GM19372 (cell line): ENCODE results near the gene HGFAC.
"Not testable (repeated sequence)": the region's sequence is repeated elsewhere in the genome, so short reads cannot be mapped to it uniquely, and the experiment has no call there.

Source experiments
- ATAC-seq: cut with Tn5 transposase; IDR thresholded peaks from one replicate; pipeline ENCODE4 v1.9.1; 2021; ENCODE audit warnings: mild to moderate bottlenecking, low read depth, moderate library complexity; ENCODE audit not compliant: unreplicated experiment

The HGFAC gene

DNA sequence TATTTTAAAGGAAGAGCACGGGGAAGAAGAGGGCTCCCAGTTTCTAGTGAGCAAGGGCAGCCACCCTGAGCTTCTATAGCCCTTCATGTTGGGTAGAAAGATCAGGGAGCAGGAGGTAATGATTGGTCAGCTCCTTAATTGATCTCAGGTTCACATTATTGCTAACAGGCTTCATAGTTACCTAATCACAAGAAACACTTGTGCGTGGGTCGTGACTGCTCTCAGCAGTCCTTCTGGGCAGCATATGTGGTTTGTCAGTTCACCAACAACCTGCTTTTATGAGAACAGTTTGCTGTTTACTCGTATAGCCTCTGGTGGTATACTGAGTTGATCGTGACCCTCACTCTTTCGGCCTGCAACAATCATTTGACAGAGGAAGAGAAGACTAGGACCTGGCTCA lies 16.6 kb downstream of the HGFAC start:
- ATAC-seq: no peak

DNA sequence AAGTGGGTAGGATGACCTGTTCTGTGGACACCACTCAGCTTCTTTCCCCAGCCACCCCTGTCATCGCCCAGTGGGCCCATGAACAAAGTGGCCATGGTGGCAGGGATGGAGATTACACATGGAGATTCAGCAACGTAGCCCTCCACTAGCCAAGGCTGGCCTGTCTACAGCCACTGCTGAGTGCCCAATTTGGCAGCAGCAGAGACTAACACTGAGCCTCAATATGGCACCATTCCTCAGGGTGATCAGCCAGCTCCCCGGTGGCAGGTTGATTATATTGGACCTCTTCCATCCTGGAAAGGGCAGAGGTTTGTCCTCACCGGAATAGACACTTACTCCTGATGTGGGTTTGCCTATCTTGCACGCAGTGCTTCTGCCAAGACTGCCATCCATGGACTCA lies 17.4 kb downstream of the HGFAC start:
- ATAC-seq: not testable (repeated sequence)

DNA sequence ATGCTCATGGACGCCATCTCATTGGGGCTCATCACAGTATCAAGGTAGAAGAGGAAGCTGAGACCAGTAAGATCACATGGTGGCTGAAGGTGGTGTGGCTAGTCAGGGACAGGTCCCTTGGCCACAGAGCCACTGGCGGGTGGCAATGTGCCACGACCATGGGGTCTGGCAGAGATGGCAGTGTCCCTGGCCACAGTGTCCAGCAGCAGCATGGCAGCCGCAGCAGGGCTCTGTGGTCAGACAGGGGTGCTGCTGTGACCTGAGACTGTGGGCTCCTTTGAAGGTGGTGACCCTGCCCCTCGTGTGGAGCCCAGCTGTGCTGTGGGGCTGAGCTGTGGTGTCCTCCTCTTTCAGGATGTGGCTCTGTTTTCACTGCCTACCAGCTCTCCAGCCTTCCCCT lies 19.2 kb downstream of the HGFAC start:
- no peak for ATAC-seq

DNA sequence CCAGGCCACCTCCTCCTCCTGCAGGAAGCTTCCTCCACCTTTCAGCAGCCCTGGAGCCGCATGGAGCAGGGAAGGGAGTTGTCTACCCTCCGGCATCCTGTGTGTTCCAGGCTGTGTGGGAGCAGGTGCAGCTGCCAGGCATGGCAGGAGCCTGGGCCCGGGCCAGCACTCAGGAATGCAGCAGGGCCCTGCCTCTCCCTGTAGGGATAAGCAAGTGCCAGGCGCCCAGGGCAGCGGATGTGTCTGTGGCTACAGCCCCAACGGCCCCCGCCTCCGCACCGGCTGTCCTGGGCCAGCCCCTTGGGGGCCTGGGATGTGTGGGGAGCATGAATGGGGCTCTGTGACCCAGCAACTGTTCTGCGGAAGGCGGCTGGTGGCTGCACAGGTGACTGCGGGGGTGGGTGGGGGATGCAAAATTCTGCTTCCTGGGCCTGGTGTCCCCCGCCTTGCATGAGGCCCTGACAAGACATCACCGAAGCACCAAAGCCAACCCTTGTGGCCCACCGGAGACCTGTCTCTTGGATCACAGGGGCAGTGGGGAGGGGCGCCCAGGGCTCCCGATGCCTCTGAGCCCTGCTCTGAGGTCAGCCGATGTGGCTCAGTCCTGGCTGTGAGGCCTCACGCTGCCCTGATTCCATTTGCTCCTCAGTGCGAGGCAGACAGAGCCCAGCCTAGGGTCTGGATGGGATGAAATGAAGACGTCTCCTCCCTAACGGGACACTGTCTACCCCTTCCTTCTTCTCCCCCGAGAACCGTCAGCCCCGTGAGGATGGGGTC lies 19.9 kb downstream of the HGFAC start:
- peak; percentile 54 for ATAC-seq

DNA sequence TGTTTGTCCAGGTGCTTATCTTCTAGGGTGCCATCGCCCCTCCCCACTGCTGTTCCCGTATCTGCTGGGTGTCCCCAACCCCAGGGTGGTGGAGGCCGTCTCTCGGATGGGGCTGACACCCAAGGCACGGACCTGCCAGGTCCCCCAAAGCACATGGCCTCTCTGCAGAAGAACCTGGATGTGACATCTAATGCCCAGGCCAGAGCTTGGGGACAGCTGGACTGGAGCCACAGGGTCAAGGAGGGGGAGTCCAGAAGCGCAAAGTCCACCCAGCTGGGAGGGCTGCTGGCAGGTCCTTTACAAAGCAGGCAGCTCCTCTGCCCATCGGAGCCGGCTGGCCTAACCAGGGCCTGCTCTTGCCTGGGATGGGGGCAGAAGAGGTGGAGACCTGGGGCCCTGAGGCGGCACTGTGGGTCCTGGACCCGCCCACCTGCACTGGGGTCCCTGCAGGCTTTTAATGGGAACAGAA lies 20.6 kb downstream of the HGFAC start:
- ATAC-seq: no peak

DNA sequence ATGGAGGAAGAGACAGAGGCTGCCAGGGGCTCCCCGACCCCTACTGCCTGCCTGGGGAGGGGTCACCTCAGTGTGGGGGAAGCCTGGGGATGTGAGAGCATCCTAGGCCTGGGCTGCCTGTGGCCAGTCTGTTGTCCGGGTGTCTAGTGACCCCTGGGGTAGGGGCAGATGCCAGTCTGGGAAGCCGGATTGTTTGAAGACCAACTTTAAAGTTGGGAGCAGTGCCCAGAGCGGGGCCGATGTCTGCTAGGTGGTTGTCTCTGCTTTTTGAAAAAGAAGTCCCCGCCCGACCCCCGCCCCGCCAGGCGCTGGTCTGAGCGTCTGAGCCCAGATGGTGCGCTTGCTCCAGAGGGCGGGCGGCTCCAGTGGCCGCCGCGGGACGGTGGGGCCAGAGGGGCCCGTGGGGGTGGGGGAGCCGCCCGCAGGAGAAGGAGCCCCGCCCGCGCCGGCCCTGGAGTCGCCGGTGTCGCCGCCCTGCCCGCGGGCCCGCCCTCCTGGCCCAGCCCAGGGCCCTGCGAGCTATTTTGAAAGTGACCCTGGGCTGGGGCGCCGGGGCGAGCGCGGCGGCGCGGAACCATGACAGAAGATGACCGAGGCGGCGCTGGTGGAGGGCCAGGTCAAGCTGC lies 21.1 kb downstream of the HGFAC start, which contains the start of gene DOK7:
Gene DOK7, plus strand, starts transcription at position 517 of the 626 bp plus-strand sequence. Its CDS starts 70 bp downstream, at position 587.
- ATAC-seq: no peak

DNA sequence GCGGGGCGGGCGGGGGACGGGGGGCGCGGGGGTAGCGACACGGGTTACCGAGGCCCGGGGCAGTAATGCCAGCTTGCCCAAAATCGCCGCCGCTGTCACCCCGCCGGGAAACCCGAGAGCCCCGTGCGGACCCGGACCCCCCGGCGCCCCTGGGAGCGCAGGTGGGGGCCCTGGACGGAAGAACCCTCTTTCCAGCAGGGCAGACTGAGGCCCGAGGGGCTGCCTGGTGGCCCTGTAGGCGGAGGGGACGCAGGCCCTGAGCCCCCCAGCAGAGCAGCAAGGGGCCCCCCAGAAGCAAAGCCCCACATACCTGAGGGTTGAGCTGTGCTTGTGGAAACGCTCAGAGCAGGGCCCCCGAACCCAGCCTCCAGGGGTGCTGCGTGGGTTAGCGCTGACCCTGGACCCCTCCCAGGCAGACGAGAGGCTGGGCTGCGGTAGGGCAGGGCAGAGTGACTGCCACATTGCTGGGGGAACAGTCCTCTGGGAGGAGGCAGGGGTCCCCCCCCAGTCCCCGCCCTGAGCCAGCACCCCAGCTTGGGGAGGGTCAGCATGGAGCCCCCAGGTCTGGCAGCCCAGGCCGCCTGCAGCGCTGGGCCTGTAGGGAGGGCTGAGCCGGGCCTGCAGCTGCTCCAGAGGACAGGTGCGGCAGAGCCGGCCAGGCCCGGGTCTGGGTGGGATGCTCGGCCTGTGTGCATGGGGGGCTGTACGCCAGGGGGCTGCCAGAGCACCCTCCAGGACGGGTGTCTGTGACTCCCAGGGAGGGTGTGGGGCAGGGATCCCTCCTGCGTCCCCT lies 22.0 kb downstream of the HGFAC start:
- ATAC-seq: no peak

DNA sequence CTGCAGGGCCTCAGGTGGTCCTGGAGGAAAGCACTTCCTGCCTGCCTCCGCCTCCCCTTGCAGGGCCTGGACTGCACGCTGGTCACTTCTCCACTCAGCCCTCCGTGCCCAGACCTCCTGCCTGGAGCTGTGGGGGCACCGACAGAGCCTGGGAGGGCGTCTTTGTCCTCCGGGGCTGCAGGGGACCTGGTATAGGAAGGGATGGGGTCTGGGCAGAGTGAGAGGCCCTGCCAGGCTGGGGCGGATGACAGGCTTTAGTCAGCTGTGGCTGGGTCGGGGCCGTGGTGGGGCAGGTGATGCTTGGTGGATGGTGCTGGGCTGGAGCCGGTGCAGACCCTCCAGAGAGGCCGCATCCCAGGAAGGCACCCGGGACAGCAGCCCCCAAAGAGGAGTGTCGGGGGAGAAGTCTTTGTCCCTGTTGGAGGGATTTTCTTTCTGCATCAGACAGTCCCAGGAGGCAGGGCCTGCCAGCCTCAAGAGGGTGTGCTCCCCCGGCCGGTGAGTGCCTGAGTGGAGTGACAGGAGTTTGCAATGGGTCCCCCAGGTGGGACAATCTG lies 22.7 kb downstream of the HGFAC start:
- no peak for ATAC-seq

DNA sequence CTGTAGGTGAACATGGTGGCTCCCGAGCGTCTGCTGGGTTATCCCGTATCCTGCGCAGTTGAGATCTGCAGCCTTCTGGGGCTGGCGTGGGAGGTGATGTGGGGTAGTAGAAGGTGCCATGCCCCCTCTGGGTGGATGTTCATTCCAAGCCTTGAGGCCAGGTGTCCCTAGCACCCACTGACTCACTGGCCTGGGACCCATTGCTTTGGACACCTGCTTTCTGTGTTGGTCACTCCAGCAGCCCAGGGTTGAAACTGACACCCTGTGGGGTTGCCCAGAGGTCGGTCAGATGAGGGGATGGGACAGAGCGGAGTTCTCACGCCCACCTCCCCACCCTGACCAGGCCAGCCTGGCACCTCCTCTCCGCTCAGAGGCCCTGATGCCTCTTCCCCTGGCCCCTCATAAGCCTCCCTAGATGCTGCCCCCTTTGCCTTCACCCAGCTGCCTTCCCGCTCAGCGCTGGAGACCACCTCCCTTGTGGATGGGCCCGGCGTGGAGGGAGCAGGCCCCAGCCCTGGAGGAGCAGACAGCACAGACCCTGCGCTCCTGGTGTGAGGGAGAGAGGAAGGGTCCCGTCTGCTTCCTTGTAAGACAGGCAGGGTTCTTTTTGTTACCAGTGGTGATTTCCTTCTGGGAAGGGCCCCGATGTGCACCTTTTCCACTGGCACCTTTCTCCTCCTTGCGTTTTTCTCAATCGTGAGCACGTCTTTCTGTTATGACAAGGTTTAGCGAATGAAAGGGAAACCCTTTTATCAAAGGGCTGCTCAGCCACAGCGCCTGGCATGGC lies 23.3 kb downstream of the HGFAC start:
- ATAC-seq: no peak

DNA sequence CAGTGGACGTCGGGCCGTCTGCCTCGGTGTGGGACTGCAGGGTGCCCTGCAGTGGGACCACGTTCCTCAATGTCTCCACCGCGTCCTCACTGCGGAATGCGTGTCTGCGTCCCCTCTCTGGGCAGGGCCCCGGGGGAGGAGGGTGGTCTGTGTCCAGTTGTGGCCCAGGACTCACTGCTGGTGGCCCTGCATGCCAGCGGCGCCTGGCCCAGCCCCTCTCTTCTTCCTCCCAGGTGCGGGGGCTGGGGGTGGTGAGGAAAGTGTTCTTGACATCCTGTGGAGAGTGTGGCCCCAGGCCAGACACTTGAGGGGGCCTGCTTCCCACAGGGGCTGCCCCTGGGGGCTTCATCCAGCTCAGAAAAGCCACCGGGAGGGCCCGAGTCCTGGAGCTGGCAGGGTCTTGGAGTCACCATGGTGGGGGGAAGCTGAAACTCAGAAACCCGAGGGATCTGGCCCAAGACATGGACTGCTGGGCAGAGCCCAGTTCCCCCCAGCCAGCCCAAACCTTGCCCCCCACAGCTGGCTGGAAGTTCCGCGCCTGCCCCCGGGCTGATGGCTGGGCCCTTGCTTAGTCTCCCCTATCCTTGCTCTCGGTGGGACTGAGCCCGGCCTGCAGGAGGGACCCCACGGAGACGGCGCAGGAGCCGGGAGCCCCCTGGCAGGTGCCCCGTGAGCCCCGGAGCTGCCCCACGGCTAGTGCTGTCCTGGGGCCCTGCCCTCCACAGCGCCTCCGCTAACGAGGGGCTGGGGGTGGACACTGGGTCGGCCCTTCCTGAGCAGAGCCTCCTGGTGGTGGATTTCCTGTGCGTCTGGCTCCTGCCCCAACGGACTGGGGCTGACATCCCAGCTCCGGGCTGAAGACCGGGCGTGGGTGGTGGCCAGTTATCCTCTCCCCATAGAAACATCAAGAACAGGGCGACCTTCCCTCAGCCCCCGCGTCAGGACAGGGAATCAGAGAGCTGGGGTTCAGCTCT lies 24.2 kb downstream of the HGFAC start:
- ATAC-seq: no peak

DNA sequence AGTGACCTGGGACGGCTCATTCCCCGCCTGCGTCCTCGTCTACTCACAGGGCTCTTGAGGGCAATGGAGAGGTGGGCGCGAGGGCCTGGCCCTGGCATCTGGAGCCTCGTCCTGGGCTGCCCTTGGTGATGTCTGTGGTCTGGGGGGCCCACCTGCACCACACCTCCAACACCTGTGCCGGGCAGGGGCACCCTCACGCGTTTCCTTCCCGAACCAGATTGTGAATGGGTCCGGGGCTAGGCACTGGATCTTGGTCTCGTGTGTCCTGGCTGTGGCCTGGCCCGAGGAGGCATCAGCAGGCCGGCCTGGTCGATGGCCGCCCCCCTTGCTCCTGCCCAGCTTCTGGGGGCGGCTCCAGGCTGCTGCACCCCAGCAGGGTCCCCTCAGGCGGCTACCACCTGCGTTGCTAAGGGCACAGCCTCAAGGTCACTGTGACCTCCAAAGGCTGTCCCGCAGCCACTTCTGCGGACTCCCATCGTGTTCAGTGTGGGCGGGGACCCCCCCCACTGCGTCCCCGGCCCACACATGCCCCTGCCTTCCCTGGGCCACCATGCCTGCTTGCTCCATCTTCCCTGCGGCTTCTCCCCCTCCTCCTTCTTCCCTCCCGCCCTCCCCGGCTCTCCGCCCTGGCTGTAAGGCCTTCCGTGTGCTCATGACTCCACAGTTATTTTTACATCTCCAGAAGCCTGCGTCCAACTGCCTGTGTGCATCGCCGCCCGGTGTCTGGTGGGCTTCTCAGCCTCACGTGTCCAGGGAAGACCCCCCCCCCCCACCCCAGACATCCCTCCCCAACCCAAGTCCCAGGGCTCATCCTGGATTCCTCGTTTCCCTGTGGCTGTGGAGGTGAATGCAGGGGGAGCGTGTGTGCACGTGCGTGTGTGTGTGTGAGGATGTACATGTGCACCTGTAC lies 25.2 kb downstream of the HGFAC start:
- no peak for ATAC-seq

DNA sequence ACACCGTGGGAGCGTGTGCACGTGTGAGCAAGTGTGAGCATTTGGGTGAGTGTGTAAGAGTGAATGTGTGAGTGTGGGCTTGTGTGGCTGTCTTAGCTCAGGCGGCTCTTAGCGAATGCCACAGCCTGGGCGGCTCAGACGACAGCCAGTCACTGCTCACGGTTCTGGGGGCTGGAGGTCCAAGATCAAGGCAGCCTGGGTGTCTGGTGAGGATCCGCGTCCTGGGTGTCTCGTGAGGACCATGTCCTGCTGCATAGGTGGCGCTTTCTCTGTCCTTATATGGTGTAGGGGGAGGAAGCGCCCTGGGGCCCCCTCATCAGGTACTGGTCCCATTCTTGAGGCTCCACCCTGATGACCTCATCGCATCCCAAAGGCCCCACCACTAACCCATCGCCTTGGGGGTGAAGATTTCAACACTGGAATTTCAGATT lies 25.8 kb downstream of the HGFAC start:
- ATAC-seq: no peak

DNA sequence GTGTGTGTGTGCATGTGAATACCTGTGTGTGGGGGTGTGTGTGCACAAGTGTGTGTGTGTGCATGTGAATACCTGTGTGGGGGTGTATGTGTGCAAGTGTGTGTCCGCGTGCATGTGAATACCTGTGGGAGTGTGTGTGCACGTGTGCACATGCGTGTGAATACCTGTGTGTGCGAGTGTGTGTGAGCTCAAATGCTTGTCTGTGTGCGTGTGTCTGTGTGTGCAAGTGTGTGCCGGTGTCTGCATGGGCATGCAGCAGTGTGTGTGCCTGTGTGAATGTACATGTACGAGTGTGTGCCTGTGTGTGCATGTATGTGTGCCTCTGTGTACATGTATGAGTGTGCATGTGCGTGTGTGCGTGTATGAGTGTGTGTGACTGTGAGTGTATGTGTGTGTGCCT lies 26.4 kb downstream of the HGFAC start:
- ATAC-seq: no peak

DNA sequence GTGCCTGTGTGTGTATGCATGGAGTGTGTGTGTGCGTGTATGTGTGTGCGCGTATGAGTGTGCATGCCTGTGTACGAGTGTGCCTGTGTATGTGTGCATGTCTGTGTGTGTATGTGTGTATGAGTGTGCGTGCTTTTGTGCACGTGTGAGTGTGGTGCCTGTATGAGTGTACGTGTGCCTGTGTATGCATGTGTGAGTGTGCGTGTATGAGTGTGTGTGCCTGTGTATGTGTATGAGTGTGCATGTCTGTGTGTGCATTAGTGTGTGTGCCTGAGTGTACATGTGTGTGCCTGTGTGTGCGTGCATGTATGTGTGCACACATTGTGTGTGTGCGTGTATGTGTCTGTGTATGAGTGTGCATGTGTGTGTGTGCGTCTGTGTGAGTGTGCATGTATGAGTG lies 27.0 kb downstream of the HGFAC start:
- no peak for ATAC-seq

DNA sequence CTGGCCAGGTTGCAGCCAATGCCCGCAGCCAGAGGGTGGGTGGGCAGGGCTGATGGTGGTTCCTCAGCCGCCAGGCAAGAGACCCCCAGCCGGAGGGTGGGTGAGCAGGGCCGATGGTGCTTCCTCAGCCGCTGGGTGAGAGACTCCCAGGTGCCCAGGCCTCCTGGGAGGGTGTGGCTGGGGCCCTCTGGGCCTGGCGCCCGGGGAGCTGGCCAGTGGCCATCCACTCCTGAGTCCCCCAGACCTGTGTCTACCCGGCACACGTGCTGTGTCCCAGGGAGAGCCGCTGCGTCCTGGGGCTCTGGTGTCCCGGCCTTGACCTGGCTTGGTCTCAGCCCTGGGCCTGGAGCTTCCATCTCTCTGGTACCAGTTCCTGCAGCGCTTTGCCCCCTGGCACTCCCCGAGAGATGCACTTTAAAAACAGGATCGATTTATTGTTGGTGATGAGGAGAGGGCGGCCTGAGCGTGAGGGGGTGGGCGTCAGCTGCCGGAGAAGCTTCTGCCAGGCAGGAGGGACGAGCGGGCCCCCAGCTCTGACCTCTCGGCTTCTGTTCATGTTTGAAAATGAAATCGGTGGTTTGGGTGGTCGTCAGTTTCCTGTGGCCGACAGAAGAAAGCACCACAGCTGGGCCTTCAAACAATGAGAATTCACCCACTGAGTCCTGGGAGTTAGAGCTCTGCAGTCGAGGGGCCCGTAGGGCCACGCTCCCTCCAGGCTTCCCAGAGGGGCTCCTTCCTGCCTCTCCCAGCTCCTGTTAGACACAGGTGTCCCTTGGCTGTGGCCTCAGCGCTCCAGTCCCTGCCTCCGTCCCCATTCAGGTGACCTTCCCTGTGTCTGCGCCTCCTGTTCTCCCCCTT lies 27.8 kb downstream of the HGFAC start:
- no peak for ATAC-seq

DNA sequence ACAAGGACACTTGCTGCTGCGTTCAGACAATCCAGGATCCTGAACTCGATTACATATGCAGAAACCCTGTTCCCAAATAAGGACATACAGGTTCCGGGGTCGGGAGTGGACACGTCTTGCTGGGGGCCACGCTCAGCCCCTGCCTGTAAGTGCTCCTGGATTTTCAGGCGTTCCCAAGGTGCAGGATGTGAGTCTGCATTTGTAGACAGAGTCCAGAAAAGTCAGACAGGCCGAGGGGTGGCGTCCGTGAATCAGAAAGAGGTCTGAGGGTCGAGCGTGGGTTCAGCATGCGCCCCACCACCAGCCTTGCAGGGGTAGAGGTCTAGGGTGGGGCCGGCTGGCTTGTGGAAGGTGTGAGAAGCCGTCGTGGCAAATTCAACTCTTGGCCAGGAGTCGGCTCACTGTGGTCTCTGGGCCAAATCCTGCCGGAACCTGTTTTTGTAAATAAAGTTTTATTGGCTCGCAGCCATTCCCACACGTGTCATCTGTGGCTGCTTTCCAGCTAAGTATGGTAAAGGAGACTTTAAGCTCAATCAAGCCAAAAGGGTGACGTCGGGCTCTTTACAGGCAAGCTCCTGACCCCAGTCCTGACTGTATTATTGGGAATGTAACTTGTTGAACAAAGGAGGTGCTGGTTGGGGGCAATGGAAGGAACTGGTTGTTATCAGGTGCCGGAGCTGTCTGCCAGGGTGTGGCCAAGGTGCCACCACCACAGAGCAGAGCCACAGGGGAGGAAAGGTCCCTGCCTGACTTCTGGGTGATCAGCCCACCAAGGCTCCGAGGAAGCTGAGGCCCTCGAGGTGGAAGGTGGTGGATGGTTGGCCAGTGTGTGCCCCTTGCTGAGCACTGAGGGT lies 28.7 kb downstream of the HGFAC start:
- no peak for ATAC-seq
